GM06990 (cell line): ENCODE results near the gene SPATA9.

Experiments used
- DNase-seq: peaks from one replicate; pipeline ENCODE4 v3.0.0-alpha.2; 2011; ENCODE audit not compliant: insufficient read length; ENCODE audit errors: extremely low read depth
- H3K27me3 ChIP-seq: replicated peaks from 2 replicates; pipeline ENCODE4 v1.6.0; 2011; ENCODE audit warnings: low read length; ENCODE audit not compliant: control insufficient read depth, insufficient read depth
- H3K36me3 ChIP-seq: 2 replicates; pipeline ENCODE4 v1.5.1; 2011; ENCODE audit warnings: low read length; ENCODE audit not compliant: control insufficient read depth, insufficient read depth
- H3K4me3 ChIP-seq: replicated peaks from 2 replicates; pipeline ENCODE4 v1.5.1; 2011; ENCODE audit warnings: low read depth, mild to moderate bottlenecking, control low read depth, low read length
- TF ChIP-seq, protein P1 (sequence below): IDR thresholded peaks from 2 replicates; pipeline ENCODE4 v1.5.1; 2011; ENCODE audit warnings: low read length, control low read depth, mild to moderate bottlenecking, inconsistent platforms; ENCODE audit not compliant: insufficient read depth, poor library complexity, severe bottlenecking

SPATA9 gene

DNA sequence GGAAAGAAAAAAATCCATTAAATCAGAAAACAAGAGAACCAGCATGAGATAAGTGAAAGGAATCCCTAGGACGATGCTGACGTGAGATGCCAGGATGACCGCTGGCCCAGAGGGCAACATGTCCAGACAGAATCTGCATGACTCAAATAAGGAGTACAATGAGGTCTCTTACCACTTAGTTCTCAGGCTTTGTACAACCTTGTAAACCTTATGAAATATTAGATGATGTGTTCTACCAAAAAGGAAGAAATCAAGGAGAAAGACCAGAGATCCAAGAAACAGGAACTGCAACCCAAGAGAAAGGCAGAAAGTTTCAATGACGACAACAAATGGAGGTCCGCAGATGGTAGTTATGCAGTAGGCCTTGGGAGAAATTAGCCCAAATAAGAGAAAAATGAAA lies 65.7 kb downstream of the SPATA9 start:
- Histone ChIP-seq H3K36me3 (no peaks in the 10 kb centered on the region), H3K27me3 (no peaks in the 10 kb centered on the region), H3K4me3 (no peak overlapping the region)
- TF ChIP-seq, protein P1, sequence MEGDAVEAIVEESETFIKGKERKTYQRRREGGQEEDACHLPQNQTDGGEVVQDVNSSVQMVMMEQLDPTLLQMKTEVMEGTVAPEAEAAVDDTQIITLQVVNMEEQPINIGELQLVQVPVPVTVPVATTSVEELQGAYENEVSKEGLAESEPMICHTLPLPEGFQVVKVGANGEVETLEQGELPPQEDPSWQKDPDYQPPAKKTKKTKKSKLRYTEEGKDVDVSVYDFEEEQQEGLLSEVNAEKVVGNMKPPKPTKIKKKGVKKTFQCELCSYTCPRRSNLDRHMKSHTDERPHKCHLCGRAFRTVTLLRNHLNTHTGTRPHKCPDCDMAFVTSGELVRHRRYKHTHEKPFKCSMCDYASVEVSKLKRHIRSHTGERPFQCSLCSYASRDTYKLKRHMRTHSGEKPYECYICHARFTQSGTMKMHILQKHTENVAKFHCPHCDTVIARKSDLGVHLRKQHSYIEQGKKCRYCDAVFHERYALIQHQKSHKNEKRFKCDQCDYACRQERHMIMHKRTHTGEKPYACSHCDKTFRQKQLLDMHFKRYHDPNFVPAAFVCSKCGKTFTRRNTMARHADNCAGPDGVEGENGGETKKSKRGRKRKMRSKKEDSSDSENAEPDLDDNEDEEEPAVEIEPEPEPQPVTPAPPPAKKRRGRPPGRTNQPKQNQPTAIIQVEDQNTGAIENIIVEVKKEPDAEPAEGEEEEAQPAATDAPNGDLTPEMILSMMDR, result no peak
- DNase-seq, result no peak

DNA sequence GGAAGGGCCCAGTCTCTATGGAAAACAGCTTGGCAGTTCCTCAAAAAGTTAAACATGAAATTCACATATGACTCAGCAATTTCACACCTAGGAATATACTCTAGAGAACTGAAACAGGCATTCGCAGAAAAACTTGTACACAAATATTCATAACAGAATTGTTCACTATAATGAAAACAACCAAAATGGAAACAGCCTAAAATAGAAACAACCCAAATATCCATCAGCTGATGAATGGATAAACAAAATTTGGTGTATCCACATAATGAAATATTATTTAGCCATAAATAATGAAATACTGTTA lies 67.7 kb downstream of the SPATA9 start:
- DNase-seq, result peak; percentile 21
- Histone ChIP-seq H3K36me3 (no peaks in the 10 kb centered on the region), H3K27me3 (no peaks in the 10 kb centered on the region), H3K4me3 (no peak overlapping the region)
- TF ChIP-seq, protein P1, result no peak

DNA sequence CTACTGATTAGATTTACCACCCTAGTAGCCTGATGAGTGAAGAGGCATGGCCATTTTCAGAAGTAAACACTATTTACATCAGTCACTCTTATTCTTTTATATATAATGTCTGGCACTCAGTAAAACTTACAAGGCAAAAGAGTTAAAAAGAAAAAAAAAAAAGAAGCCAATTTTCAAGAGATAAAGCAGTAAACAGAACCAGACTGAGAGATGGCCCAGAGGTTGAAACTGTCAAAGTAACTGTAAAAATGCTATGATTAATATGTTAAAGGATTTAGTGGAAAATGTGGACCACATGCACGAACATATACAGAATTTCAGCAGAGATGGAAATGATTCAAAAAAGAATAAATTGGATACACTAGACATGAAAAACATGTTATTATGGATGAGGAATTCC lies 69.3 kb downstream of the SPATA9 start:
- Histone ChIP-seq H3K27me3 (no peaks in the 10 kb centered on the region), H3K4me3 (no peak overlapping the region), H3K36me3 (no peaks in the 10 kb centered on the region)
- TF ChIP-seq, protein P1, result no peak
- DNase-seq, result no peak

DNA sequence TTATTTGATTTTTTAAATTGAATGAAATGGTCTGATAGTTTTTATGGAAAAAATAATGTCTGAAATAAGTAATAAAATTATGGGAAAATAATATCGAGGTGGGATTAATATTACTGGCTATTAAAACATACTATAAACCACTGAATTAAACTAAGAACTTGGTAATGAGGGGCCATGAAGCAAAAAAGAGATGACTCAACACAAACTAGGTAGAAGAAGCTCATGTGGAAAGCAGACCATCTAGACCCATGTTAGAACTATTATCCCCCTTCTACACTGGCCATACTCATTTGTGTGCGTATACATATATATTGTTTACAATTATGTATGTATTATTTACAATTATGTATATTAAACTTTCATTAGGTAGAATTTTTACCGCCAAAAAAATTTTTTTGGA lies 71.4 kb downstream of the SPATA9 start:
- TF ChIP-seq, protein P1, result no peak
- H3K4me3 ChIP-seq, result no peak overlapping the region

DNA sequence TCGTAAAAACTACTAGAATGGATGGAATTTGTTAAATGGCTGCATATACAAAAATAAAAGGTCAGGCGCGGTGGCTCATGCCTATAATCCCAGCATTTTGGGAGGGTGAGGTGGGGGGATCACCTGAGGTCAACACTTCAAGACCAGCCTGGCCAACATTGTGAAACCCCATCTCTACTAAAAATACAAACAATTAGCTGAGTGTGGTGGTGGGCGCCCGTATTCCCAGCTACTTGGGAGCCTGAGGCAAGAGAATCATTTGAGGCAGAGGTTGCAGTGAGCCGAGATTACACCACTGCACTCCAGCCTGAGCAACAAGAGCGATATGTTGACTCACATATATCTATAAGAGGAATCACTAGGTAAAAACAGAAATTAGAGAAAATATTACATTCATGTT lies 72.2 kb downstream of the SPATA9 start:
- no peaks in the 10 kb centered on the region for H3K36me3 ChIP-seq
- TF ChIP-seq, protein P1, result no peak
- H3K27me3 ChIP-seq, result no peaks in the 10 kb centered on the region
- H3K4me3 ChIP-seq, result no peak overlapping the region
- DNase-seq, result no peak

More for the DNA sequence above, 71.4 kb downstream of the SPATA9 start:
- Histone ChIP-seq H3K36me3 (no peaks in the 10 kb centered on the region), H3K27me3 (no peaks in the 10 kb centered on the region)
- DNase-seq, result no peak

DNA sequence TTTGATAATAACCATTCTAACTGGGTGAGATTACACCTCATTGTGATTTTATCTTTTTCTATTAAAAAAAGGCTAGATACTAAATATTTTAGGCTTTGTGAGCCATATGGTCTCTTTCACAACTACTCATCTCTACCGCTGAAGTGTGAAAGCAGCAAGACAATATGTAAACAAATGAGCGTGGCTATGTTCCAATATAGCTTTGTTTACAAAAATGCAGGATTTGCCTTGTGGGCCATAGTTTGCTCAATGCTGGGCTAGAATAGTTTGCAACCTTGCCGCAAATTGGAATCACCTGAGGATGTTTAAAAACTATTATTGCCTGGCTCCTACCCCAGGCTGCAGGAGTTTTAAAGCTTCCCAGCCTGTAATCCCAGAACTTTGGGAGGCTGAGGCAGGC lies 73.1 kb downstream of the SPATA9 start:
- Histone ChIP-seq H3K4me3 (no peak overlapping the region), H3K27me3 (no peaks in the 10 kb centered on the region), H3K36me3 (no peaks in the 10 kb centered on the region)
- TF ChIP-seq, protein P1, result no peak
- no peak for DNase-seq
